ENCODE measurements around the gene PRPS2.
A peak's percentile ranks its signal among the peaks of the same experiment; 100 is the strongest.

PRPS2 gene

GRCh38 chrX:12779534-12779933, 11.7 kb upstream of the PRPS2 start:
- Histone ChIP-seq H3K4me2 (ENCODE audit: low read length) (no peak overlapping the region), H3K27ac (ENCODE audit: low read depth, low read length) (no peak overlapping the region), H2AK5ac (ENCODE audit: low read length) (no peak overlapping the region), H3K79me2 (ENCODE audit: control insufficient read depth, insufficient read depth, low read length) (no peaks in the 10 kb centered on the region), H4K5ac (ENCODE audit: low read length) (no peak overlapping the region), H3K27me3 (ENCODE audit: insufficient read depth, low read length, poor library complexity) (no peaks in the 10 kb centered on the region), H3K4me3 (ENCODE audit: low read length) (no peak overlapping the region), H3K36me3 (ENCODE audit: control insufficient read depth, insufficient read depth, low read length) (no peaks in the 10 kb centered on the region), H4K8ac (ENCODE audit: low read depth, low read length) (no peak overlapping the region), H3K4me1 (ENCODE audit: control insufficient read depth, low read depth, low read length) (no peaks in the 10 kb centered on the region), H2BK15ac (replicated peaks; ENCODE audit: low read depth) (no peak overlapping the region), H3K56ac (ENCODE audit: low read length) (no peak overlapping the region), H2BK5ac (ENCODE audit: low read length) (no peak overlapping the region), H3K9ac (ENCODE audit: low read length) (no peak overlapping the region), H3K23ac (ENCODE audit: low read length) (no peak overlapping the region), H2BK120ac (ENCODE audit: low read depth, low read length) (no peak overlapping the region), H3K79me1 (ENCODE audit: low read length) (no peaks in the 10 kb centered on the region), H3K4ac (ENCODE audit: low read depth, low read length) (no peak overlapping the region), H3K18ac (ENCODE audit: low read length) (no peak overlapping the region)
- peak; percentile 8 for DNase-seq
- WGBS (ENCODE audit: extremely low coverage, insufficient coverage, low lambda C conversion rate) = no CpG with 5 or more reads among the region's 4 CpGs

- WGBS (ENCODE audit: extremely low coverage, insufficient coverage, low lambda C conversion rate) = no CpG with 5 or more reads among the region's 1 CpG
- Histone ChIP-seq H3K27me3 (ENCODE audit: insufficient read depth, low read length, poor library complexity) (no peaks in the 10 kb centered on the region), H3K4ac (ENCODE audit: low read depth, low read length) (no peak overlapping the region)
These were observed 2.6 kb upstream of the PRPS2 start for GRCh38 chrX:12788645-12789044.

GRCh38 chrX:12789976-12790375, 1.2 kb upstream of the PRPS2 start:
- Histone ChIP-seq H4K8ac (ENCODE audit: low read depth, low read length) (no peak overlapping the region), H3K56ac (ENCODE audit: low read length) (no peak overlapping the region), H2AK5ac (ENCODE audit: low read length) (no peak overlapping the region), H3K27ac (ENCODE audit: low read depth, low read length) (no peak overlapping the region), H3K23ac (ENCODE audit: low read length) (no peak overlapping the region), H3K4ac (ENCODE audit: low read depth, low read length) (no peak overlapping the region), H3K36me3 (ENCODE audit: control insufficient read depth, insufficient read depth, low read length) (no peaks in the 10 kb centered on the region), H2BK5ac (ENCODE audit: low read length) (no peak overlapping the region), H3K79me1 (ENCODE audit: low read length) (no peaks in the 10 kb centered on the region), H3K79me2 (ENCODE audit: control insufficient read depth, insufficient read depth, low read length) (no peaks in the 10 kb centered on the region), H4K5ac (ENCODE audit: low read length) (no peak overlapping the region), H2BK120ac (ENCODE audit: low read depth, low read length) (no peak overlapping the region), H3K18ac (ENCODE audit: low read length) (no peak overlapping the region), H3K9ac (ENCODE audit: low read length) (no peak overlapping the region), H3K4me2 (ENCODE audit: low read length) (no peak overlapping the region), H3K4me3 (ENCODE audit: low read length) (no peak overlapping the region), H3K4me1 (ENCODE audit: control insufficient read depth, low read depth, low read length) (no peaks in the 10 kb centered on the region), H3K27me3 (ENCODE audit: insufficient read depth, low read length, poor library complexity) (no peaks in the 10 kb centered on the region), H2BK15ac (replicated peaks; ENCODE audit: low read depth) (no peak overlapping the region)
- WGBS (ENCODE audit: extremely low coverage, insufficient coverage, low lambda C conversion rate) = no CpG with 5 or more reads among the region's 4 CpGs
- DNase-seq = peak; percentile 79

More at GRCh38 chrX:12788645-12789044, 2.6 kb upstream of the PRPS2 start:
- H2BK5ac ChIP-seq (ENCODE audit: low read length) = no peak overlapping the region
- H2BK120ac ChIP-seq (ENCODE audit: low read depth, low read length) = no peak overlapping the region
- H3K9ac ChIP-seq (ENCODE audit: low read length) = no peak overlapping the region
- H3K36me3 ChIP-seq (ENCODE audit: control insufficient read depth, insufficient read depth, low read length) = no peaks in the 10 kb centered on the region
- no peak overlapping the region for H3K23ac ChIP-seq (ENCODE audit: low read length)
- H4K8ac ChIP-seq (ENCODE audit: low read depth, low read length) = no peak overlapping the region
- H3K27ac ChIP-seq (ENCODE audit: low read depth, low read length) = no peak overlapping the region
- no peak overlapping the region for H2AK5ac ChIP-seq (ENCODE audit: low read length)
- no peaks in the 10 kb centered on the region for H3K79me1 ChIP-seq (ENCODE audit: low read length)
- no peak overlapping the region for H4K5ac ChIP-seq (ENCODE audit: low read length)
- DNase-seq = no peak
- H3K18ac ChIP-seq (ENCODE audit: low read length) = no peak overlapping the region
- H3K56ac ChIP-seq (ENCODE audit: low read length) = no peak overlapping the region
- no peak overlapping the region for H2BK15ac ChIP-seq (replicated peaks; ENCODE audit: low read depth)
- H3K79me2 ChIP-seq (ENCODE audit: control insufficient read depth, insufficient read depth, low read length) = no peaks in the 10 kb centered on the region
- no peak overlapping the region for H3K4me2 ChIP-seq (ENCODE audit: low read length)
- no peaks in the 10 kb centered on the region for H3K4me1 ChIP-seq (ENCODE audit: control insufficient read depth, low read depth, low read length)
- H3K4me3 ChIP-seq (ENCODE audit: low read length) = no peak overlapping the region

GRCh38 chrX:12790885-12791256, 341 bp upstream of the PRPS2 start:
- Histone ChIP-seq H3K4me3 (ENCODE audit: low read length) (no peak overlapping the region), H3K79me2 (ENCODE audit: control insufficient read depth, insufficient read depth, low read length) (no peaks in the 10 kb centered on the region), H4K8ac (ENCODE audit: low read depth, low read length) (no peak overlapping the region), H3K23ac (ENCODE audit: low read length) (no peak overlapping the region), H3K27me3 (ENCODE audit: insufficient read depth, low read length, poor library complexity) (no peaks in the 10 kb centered on the region), H3K18ac (ENCODE audit: low read length) (no peak overlapping the region), H3K56ac (ENCODE audit: low read length) (peak overlapping the region; percentile 42), H2BK5ac (ENCODE audit: low read length) (no peak overlapping the region), H3K9ac (ENCODE audit: low read length) (peak overlapping the region; percentile 44), H3K27ac (ENCODE audit: low read depth, low read length) (no peak overlapping the region), H2BK15ac (replicated peaks; ENCODE audit: low read depth) (no peak overlapping the region), H2AK5ac (ENCODE audit: low read length) (no peak overlapping the region), H3K4me2 (ENCODE audit: low read length) (peak overlapping the region; percentile 64), H3K79me1 (ENCODE audit: low read length) (no peaks in the 10 kb centered on the region), H4K5ac (ENCODE audit: low read length) (no peak overlapping the region), H2BK120ac (ENCODE audit: low read depth, low read length) (no peak overlapping the region), H3K4ac (ENCODE audit: low read depth, low read length) (no peak overlapping the region), H3K4me1 (ENCODE audit: control insufficient read depth, low read depth, low read length) (no peaks in the 10 kb centered on the region), H3K36me3 (ENCODE audit: control insufficient read depth, insufficient read depth, low read length) (no peaks in the 10 kb centered on the region)
- WGBS (ENCODE audit: extremely low coverage, insufficient coverage, low lambda C conversion rate) = no CpG with 5 or more reads among the region's 21 CpGs
- no peak for DNase-seq

- Histone ChIP-seq H4K8ac (ENCODE audit: low read depth, low read length) (no peak overlapping the region), H3K56ac (ENCODE audit: low read length) (no peak overlapping the region), H3K4me2 (ENCODE audit: low read length) (no peak overlapping the region), H3K9ac (ENCODE audit: low read length) (no peak overlapping the region), H2BK120ac (ENCODE audit: low read depth, low read length) (no peak overlapping the region), H2BK5ac (ENCODE audit: low read length) (no peak overlapping the region), H3K4me3 (ENCODE audit: low read length) (no peak overlapping the region), H3K36me3 (ENCODE audit: control insufficient read depth, insufficient read depth, low read length) (no peaks in the 10 kb centered on the region), H3K27ac (ENCODE audit: low read depth, low read length) (no peak overlapping the region), H2BK15ac (replicated peaks; ENCODE audit: low read depth) (no peak overlapping the region), H3K79me1 (ENCODE audit: low read length) (no peaks in the 10 kb centered on the region), H2AK5ac (ENCODE audit: low read length) (no peak overlapping the region), H3K79me2 (ENCODE audit: control insufficient read depth, insufficient read depth, low read length) (no peaks in the 10 kb centered on the region), H3K4ac (ENCODE audit: low read depth, low read length) (no peak overlapping the region), H4K5ac (ENCODE audit: low read length) (no peak overlapping the region), H3K4me1 (ENCODE audit: control insufficient read depth, low read depth, low read length) (no peaks in the 10 kb centered on the region), H3K23ac (ENCODE audit: low read length) (no peak overlapping the region), H3K18ac (ENCODE audit: low read length) (no peak overlapping the region), H3K27me3 (ENCODE audit: insufficient read depth, low read length, poor library complexity) (no peaks in the 10 kb centered on the region)
- DNase-seq = no peak
- WGBS (ENCODE audit: extremely low coverage, insufficient coverage, low lambda C conversion rate) = no CpG with 5 or more reads among the region's 3 CpGs
These were observed 1.5 kb downstream of the PRPS2 start for GRCh38 chrX:12792711-12793110.

- Histone ChIP-seq H3K79me2 (ENCODE audit: control insufficient read depth, insufficient read depth, low read length) (no peaks in the 10 kb centered on the region), H3K56ac (ENCODE audit: low read length) (no peak overlapping the region), H3K23ac (ENCODE audit: low read length) (no peak overlapping the region), H3K4me2 (ENCODE audit: low read length) (no peak overlapping the region), H2BK15ac (replicated peaks; ENCODE audit: low read depth) (no peak overlapping the region), H3K4ac (ENCODE audit: low read depth, low read length) (no peak overlapping the region), H3K27me3 (ENCODE audit: insufficient read depth, low read length, poor library complexity) (no peaks in the 10 kb centered on the region), H2AK5ac (ENCODE audit: low read length) (no peak overlapping the region), H3K27ac (ENCODE audit: low read depth, low read length) (no peak overlapping the region), H4K8ac (ENCODE audit: low read depth, low read length) (no peak overlapping the region), H3K18ac (ENCODE audit: low read length) (no peak overlapping the region), H3K4me3 (ENCODE audit: low read length) (no peak overlapping the region), H3K36me3 (ENCODE audit: control insufficient read depth, insufficient read depth, low read length) (no peaks in the 10 kb centered on the region), H4K5ac (ENCODE audit: low read length) (no peak overlapping the region), H2BK5ac (ENCODE audit: low read length) (no peak overlapping the region), H3K9ac (ENCODE audit: low read length) (no peak overlapping the region), H3K79me1 (ENCODE audit: low read length) (no peaks in the 10 kb centered on the region), H2BK120ac (ENCODE audit: low read depth, low read length) (no peak overlapping the region), H3K4me1 (ENCODE audit: control insufficient read depth, low read depth, low read length) (no peaks in the 10 kb centered on the region)
- no peak for DNase-seq
- WGBS (ENCODE audit: extremely low coverage, insufficient coverage, low lambda C conversion rate) = no CpG with 5 or more reads among the region's 6 CpGs
These were observed 3.4 kb downstream of the PRPS2 start for GRCh38 chrX:12794654-12795053.

Measured in mesendoderm (in vitro differentiated cells).